ENCODE measurements around the gene COBL. TPM values are rescaled to one million over a fixed set of nuclear protein-coding genes. Genes with fewer than 3 reads are reported as not detected.

The COBL gene
- total and polyA plus RNA-seq, 2 of the 8 experiments (the other 6 are each of a cell fraction or from before 2014, with no cell fraction given), result 13.8 to 40.4 TPM

DNA sequence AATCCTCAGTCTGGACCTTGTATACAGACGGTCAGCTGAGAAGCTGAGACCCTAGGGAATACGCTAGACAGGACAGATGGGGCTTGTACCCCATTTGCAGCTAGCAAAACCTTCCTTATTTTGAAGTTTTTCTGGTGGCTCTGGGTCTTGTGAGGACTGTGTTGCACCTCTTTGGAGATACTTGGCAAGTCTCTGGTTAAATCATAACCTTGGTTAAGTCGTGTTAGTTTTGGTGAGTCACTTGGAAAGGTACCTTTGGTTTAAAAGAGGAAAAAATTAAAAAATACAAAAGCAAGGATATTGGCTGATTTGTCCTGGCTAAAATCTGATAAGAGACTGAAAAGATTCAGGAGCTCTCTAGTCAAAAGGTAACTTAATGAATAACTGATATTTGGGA lies 140.6 kb downstream of the COBL start (continued):
- TF ChIP-seq MAFK (IDR thresholded peaks at IDR 0.05; ENCODE audit: low read depth, low read length) (no peak), CEBPB (IDR thresholded peaks at IDR 0.05; ENCODE audit: low read depth, low read length) (no peak), TAF1 (IDR thresholded peaks at IDR 0.05; ENCODE audit: low read depth, low read length) (no peak), SP2 (IDR thresholded peaks at IDR 0.05; ENCODE audit: low read length) (no peak), CHD2 (IDR thresholded peaks at IDR 0.05; ENCODE audit: low read length) (no peak), CREB1 (IDR thresholded peaks at IDR 0.05) (no peak)
